MCF 10A (cell line): ENCODE data around the gene SH3PXD2B. TPM values are rescaled to one million over a fixed set of nuclear protein-coding genes. Genes with fewer than 3 reads are reported as not detected.
A peak's percentile ranks its signal among the peaks of the same experiment; 100 is the strongest.

ENCODE experiments used
- BruUV-seq: library from RNA; stranded (reverse); fragments of 400-500 nt; replicated peaks from 2 replicates; lab custom pipeline; 2021; lab: Mats Ljungman, UMichigan
- CTCF ChIA-PET: fragments of 300-600 bp; sonication (Branson Sonifier 250); formaldehyde crosslinking; extraction: SDS; loops from one replicate; lab custom pipeline; 2021; ENCODE audit warnings: antibody characterized with exemption, inconsistent platforms; lab: Yijun Ruan, JAX
- POLR2A ChIA-PET: fragments of 300-600, 350-650 bp; sonication (Branson Sonifier 250); formaldehyde crosslinking; extraction: SDS; loops from one replicate; lab custom pipeline; 2020; ENCODE audit warnings: antibody characterized with exemption, inconsistent platforms; lab: Yijun Ruan, JAX
- DNase-seq: peaks from one replicate; pipeline ENCODE4 v3.0.0-alpha.2; 2018; ENCODE audit not compliant: unreplicated experiment
- H3K27ac Mint-ChIP-seq: one replicate; pipeline ENCODE4 v1.8.0; 2022; ENCODE audit warnings: mild to moderate bottlenecking, low read depth, mixed read lengths; ENCODE audit not compliant: unreplicated experiment
- H3K27me3 Mint-ChIP-seq: one replicate; pipeline ENCODE4 v1.8.0; 2022; ENCODE audit warnings: mixed read lengths; ENCODE audit not compliant: insufficient read depth, unreplicated experiment
- H3K36me3 Mint-ChIP-seq: one replicate; pipeline ENCODE4 v1.8.0; 2022; ENCODE audit warnings: mild to moderate bottlenecking, moderate library complexity, mixed read lengths; ENCODE audit not compliant: insufficient read depth, unreplicated experiment
- H3K4me1 Mint-ChIP-seq: one replicate; pipeline ENCODE4 v1.8.0; 2022; ENCODE audit warnings: mixed read lengths; ENCODE audit not compliant: insufficient read depth, unreplicated experiment
- H3K4me3 Mint-ChIP-seq: one replicate; pipeline ENCODE4 v1.8.0; 2022; ENCODE audit warnings: mild to moderate bottlenecking, moderate library complexity, mixed read lengths; ENCODE audit not compliant: unreplicated experiment
- H3K9me3 Mint-ChIP-seq: one replicate; pipeline ENCODE4 v1.8.0; 2022; ENCODE audit warnings: mixed read lengths; ENCODE audit not compliant: unreplicated experiment
- CTCF ChIP-seq: fragments of 200-600 bp; IDR thresholded peaks from one replicate; pipeline ENCODE4 v1.8.0; 2022; ENCODE audit warnings: antibody characterized with exemption, mild to moderate bottlenecking; ENCODE audit not compliant: unreplicated experiment
- intact Hi-C: fragments of 100-400 bp; cut with micrococcal nuclease; formaldehyde crosslinking; loops from 2 replicates; pipeline ENCODE4 v1.14.1; 2022
- total RNA-seq: library from RNA; stranded (reverse); gene quantifications from 2 replicates; pipeline ENCODE4 v1.2.3, GENCODE V29; 2022

The SH3PXD2B gene
- total RNA-seq, 1 experiment from 2014 or later: 34.1 TPM

DNA sequence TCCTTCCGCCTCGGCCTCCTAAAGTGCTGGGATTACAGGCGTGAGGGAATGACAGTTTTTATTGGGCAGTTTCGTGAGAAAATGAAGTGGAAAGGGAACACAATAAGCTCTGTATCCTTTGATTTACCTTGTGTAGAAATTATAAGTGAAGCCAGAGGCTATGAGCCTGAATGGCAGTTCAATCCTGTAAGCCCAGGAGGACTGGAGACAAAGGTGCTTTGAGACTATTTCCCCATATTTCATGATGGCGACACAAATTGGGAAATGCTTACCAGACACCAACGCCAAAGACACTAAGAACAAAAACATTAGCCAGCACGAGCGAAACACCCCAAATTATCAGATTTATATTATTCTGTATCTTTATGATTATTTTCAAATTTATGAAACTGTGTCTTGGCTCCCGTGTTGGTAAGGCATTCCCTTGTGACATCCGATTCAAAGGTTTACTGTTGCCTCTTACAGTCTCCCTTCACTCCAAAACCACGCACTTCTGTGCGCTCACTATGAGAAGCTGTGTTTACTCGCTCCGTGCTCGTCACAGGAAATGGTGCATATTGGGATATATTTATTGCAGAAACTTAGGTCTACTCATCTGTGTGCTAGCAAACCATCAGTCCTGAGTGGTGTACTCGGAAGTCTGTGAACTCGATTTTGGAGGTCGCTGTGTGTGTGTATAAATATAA lies 73.9 kb downstream of the SH3PXD2B start:
- DNase-seq: no peak
- Mint-ChIP-seq H3K36me3 (peaks cover 85% of the 10 kb centered on the region), H3K4me1 (peaks cover 16% of the 10 kb centered on the region), H3K9me3 (no peaks in the 10 kb centered on the region), H3K4me3 (no peak overlapping the region), H3K27me3 (no peaks in the 10 kb centered on the region), H3K27ac (no peak overlapping the region)
- ChIA-PET CTCF (interaction anchor here (0.6 to 0.7 kb wide), 3 partner anchors 20 to 1759 kb away, joined by 3 to 4 read pairs (median 4); no protein-coding TSS in a partner anchor), POLR2A (interaction anchor here (0.7 to 0.8 kb wide), 2 partner anchors 10 to 41 kb away, joined by 3 read pairs; no protein-coding TSS in a partner anchor)
- TF ChIP-seq CTCF: no peak
- intact Hi-C loops: no loop called here
- no TSS peak for BruUV-seq

DNA sequence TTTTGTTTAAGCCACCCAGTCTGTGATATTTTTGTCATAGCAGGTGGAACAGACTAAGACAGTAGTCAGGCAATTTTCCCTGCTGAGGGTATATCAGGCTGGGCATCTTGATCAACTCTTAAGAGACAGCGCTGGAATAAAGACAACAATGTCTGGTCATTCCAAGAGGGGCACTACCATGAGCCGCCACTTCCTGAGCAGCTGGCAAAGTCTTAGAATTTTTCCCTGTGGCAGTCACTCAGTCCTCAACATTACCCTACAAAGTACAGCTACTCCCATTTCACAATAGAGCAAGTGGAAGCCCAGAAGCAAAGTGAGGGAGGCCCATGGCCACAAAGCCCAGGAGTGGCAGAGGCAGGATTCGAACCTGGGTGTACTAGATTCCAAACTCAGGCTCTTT lies 74.8 kb downstream of the SH3PXD2B start:
- Mint-ChIP-seq H3K9me3 (no peaks in the 10 kb centered on the region), H3K4me3 (no peak overlapping the region), H3K27ac (no peak overlapping the region), H3K27me3 (no peaks in the 10 kb centered on the region), H3K36me3 (peaks cover 85% of the 10 kb centered on the region), H3K4me1 (peaks cover 16% of the 10 kb centered on the region)
- intact Hi-C loops: no loop called here
- no TSS peak for BruUV-seq
- DNase-seq: peak; percentile 23
- ChIA-PET CTCF (interaction anchor here (0.6 to 0.7 kb wide), 2 partner anchors 67 to 176 kb away, joined by 3 read pairs; no protein-coding TSS in a partner anchor), POLR2A (no interaction called here)
- TF ChIP-seq CTCF: no peak

- Mint-ChIP-seq H3K27me3 (no peaks in the 10 kb centered on the region), H3K9me3 (no peaks in the 10 kb centered on the region), H3K27ac (no peak overlapping the region), H3K4me1 (peaks cover under 1% of the 10 kb centered on the region), H3K36me3 (peaks cover 86% of the 10 kb centered on the region), H3K4me3 (no peak overlapping the region)
- DNase-seq: no peak
- ChIA-PET POLR2A (interaction anchor here (0.6 kb wide), 2 partner anchors 188 to 294 kb away, joined by 3 read pairs; no protein-coding TSS in a partner anchor), CTCF (interaction anchor here (0.8 to 1.0 kb wide), 2 partner anchors 10 to 74 kb away, joined by 3 to 4 read pairs; no protein-coding TSS in a partner anchor)
- no TSS peak for BruUV-seq
- intact Hi-C loops: no loop called here
- TF ChIP-seq CTCF: no peak
These were observed 76.5 kb downstream of the SH3PXD2B start for GRCh38 chr5:172377856-172378255.

GRCh38 chr5:172377438-172377837 lies 76.9 kb downstream of the SH3PXD2B start:
- no peak overlapping the region for H3K27ac Mint-ChIP-seq
- ChIA-PET POLR2A (interaction anchor here (0.6 kb wide), 2 partner anchors 188 to 294 kb away, joined by 3 read pairs; no protein-coding TSS in a partner anchor), CTCF (interaction anchor here (0.8 kb wide), 1 partner anchor 10 kb away, joined by 4 read pairs; no protein-coding TSS in a partner anchor)
- H3K36me3 Mint-ChIP-seq: peaks cover 82% of the 10 kb centered on the region
- no peak for DNase-seq
- no peak for TF ChIP-seq CTCF
- no peak overlapping the region for H3K4me3 Mint-ChIP-seq
- H3K4me1 Mint-ChIP-seq: no peaks in the 10 kb centered on the region
- no TSS peak for BruUV-seq
- no peaks in the 10 kb centered on the region for H3K9me3 Mint-ChIP-seq
- no peaks in the 10 kb centered on the region for H3K27me3 Mint-ChIP-seq
- intact Hi-C loops: no loop called here
